Putamen (tissue), 1 donor: ENCODE data around the gene DPF1.

Experiments used
- DNase-seq: peaks from one replicate; pipeline ENCODE4 v3.0.0-alpha.2; 2016; ENCODE audit warnings: low spot score

The DPF1 gene

DNA sequence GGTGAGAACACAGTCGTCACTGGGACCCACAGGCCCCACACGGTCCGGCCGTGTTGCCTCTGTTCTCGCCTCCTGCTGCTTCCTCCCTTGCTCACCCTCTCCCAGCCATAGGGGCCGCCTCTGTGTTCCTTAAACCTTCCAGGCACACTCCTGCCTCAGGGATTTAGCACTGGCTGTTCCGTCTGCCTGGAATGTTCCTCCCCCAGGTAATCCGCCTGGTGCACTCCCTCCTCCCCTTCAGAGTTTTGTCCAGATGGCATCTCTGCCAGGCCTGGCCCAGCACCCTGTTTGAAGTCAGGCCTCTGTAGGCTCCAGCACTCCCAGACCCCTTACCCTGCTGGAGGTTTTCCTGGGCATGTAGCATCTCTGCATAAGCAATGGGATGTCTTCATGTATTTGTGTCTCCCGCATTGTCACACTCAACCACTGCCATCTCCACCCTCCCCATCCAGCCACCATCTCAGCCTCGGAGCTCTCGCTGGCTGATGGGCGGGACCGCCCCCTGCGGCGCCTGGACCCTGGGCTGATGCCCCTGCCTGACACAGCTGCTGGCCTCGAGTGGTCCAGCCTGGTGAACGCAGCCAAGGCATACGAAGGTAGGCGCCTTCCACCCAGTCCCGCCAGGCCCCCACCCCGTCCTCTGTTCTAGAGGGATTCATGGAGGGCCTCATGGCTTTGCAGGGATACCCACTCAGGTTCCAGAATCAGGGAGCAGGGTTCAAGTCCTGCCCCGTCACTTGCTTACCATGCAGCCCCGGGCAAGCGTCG is 25.9 kb downstream of the DPF1 start:
- no peak for DNase-seq

DNA sequence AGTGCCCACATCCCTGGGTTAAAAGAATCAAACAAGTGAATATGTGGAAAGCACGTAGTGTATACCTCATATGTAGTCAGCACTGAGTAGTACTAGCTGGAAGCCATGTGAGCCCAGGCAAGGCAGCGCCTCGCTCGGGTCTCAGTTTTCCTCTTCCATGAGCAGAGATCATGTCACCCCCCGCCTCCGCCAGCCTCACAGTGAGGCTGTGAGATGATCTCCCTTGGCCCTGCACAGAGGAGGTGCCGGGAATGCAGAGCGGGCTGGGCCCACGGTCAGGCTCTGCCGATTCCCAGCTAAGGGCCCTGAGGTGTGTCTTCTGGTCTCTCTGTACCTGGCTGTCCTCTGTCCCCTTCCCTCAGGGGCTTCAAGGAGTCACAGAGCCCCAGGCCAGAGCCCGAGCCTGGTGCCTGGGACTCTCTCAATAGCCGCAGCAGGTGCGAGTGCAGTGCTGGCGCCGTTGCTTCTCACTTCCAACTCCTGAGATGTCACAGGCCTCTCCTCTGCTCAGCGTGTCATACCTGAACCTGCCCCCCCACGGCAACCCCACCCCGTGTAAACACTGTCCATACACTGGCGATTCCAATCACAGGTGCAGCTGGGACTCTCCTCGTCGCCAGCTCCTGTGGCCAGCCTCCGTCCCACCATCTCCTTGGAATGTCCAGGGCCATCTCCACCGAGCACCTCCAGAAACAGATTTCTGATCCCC is 26.9 kb downstream of the DPF1 start:
- no peak for DNase-seq

DNA sequence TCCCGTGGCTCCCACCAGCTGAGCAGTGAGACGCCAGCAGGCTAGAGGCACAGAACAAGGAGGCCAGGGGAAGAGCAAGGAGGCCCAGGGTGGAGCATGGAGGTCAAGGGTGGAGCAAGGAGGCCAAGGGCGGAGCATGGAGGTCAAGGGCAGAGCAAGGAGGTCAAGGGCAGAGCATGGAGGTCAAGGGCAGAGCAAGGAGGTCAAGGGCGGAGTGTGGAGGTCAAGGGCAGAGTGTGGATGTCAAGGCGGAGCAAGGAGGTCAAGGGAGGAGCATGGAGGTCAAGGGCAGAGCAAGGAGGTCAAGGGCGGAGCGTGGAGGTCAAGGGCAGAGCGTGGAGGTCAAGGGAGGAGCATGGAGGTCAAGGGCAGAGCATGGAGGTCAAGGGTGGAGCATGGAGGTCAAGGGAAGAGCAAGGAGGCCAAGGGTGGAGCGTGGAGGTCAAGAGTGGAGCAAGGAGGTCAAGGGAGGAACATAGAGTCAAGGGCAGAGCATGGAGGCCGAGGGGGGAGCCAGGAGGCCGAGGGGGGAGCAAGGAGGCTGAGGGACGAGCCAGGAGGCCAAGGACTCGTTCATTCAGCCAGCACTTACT is 27.7 kb downstream of the DPF1 start:
- no peak for DNase-seq

DNA sequence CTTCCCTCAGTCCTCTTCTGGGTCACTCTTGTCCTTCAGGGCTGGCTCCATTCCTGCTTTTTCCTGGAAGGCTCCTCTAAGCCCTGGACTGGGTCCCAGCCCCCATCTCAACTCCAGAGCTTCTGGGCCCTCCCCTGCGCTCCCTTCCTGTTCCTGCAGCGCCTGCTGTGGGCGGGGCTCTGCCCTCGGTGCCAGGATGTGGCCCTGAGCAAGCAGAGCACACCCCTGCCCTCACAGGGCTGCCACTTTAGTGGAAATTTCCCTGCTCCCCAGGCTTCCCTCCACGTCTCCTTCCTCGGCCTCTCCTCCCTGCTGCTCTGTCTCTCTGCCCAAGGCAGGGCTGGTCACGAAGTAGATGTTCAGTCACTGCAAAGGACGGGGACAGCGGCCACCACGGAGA is 28.8 kb downstream of the DPF1 start:
- no peak for DNase-seq

DNA sequence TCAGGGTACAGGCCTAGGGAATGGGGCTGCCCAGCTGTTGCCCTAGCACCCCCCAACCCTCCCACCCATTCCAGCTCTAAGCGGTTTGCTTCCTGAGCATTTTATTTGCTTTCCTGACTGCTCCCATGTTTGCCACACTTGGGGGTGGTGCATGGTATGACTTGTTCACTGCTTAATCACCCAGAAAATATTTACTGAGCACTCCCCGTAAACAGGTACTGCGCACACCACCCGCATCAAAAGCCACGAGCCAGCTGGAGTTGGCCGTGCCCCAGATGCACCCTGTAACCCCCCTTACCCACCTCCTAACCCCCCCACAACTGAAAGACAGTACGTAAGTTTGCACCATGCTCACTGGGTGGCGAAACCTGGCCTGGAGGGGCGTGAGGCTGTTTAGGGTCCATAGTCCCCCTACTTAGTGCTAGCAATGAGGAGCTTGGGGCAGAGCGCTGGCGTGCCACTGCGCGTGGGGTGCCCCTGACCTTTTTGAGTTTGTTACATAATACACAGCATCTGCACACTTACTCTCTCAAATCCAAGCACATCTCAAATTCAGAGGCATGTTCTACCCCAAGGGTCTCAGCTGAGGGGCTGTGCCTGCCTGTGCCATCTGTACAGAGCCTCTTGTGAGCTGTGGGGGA is 29.8 kb downstream of the DPF1 start:
- no peak for DNase-seq

DNA sequence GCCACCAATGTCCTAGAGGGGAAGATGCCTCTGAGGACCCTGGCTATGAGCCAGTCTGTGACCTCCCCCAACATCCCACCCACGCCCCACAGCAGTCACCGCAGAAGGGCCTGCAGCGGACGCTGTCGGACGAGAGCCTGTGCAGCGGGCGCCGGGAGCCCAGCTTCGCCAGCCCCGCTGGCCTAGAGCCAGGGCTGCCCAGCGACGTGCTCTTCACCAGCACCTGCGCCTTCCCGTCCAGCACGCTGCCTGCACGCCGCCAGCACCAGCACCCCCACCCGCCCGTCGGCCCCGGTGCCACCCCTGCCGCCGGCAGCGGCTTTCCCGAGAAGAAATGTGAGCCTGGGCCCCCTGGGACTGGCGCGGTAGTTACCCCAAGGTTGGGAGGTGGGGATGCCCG is 30.6 kb downstream of the DPF1 start:
- DNase-seq, result no peak

DNA sequence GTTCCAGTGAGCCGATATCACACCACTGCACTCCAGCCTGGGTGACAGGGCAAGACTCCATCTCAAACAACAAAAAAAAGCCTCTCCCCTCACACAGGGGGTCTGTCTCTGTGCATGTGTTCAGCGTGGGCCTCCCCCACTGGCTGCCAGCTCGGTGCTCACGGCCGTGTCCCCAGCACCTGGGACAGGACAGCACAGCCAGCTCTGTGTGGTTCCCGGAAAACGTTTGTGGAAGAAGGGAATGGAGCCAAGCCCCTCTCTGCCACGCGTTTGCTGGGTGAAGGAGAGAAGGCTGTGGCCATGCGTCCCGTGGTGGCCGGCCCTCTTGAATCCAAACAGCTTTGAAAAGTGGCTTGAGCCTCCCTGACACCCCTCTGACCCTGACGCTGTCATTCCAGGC is 32.3 kb downstream of the DPF1 start:
- no peak for DNase-seq

DNA sequence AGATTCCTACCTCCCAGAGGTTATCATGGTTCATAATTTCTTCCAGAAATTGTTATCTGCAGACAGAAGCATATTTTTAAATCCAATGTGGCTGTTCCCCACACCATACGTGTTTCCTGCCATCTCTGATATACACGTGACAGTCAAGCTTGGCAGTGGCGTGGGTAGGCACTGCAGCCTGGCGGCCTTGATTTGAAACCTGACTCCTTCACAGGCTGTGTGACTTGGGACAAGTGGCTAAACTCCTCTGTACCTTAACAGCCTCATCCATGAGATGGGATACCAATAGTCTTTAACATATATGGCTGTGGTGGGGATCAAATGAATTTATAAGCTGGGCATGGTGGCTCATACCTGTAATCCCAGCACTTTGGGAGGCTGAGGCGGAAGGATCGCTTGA is 33.2 kb downstream of the DPF1 start:
- DNase-seq, result no peak

DNA sequence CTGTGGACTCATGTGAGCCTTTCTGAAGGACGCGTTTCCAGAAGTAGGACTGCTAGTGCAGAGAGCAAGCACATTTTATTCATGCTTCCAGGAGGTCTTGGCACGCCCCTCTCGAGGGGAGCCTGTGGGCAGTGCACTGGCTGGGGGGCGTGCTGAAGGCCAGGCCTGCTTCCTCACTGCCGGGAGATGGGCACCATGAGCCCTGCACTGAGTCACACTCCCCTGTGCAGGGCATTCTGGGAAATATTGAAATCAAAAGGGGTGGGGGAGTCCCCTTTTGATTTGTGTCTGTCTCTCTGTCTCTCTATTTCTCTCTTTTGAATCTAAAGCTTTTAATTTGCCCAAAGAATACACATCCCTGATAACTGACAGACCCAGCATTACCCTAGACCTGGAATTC is 34.0 kb downstream of the DPF1 start:
- no peak for DNase-seq

DNA sequence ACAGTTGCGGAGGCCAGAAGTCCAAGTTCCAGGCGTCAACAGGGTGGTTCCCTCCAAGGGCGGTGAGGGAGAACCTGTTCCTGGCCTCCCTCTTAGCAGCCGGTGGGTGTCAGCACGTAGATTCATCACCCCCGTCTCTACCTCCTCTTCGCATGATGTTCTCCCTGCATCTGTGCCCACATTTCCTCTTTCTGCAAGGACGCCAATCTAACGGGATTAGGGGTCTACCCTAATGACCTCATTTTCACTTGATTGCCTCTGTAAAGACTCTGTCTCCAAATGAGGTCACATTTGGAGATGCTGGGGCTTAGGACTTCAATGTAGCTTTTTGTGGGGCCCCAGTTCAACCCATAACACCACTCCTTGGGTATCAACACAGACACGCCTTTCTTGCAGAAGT is 38.5 kb downstream of the DPF1 start:
- DNase-seq, result no peak

DNA sequence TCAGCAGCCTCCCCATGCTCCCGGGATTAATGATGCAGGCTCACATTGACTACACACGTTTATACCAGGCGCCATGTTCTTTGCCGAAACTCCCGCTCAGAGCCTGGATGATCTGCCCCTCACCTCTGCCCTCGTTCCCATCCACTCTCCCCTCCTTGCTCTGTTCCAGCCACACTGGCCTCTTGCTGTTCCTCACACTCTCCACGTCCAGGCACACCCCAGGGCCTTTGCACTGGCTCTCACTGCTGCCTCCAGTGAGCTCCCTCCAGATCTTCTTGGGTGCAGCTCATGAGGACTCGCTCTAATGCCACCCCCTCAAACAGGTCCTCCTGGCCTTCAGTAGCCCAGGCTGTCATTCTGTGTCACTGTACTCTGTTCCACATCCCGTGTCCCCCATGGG is 39.2 kb downstream of the DPF1 start:
- DNase-seq, result no peak

DNA sequence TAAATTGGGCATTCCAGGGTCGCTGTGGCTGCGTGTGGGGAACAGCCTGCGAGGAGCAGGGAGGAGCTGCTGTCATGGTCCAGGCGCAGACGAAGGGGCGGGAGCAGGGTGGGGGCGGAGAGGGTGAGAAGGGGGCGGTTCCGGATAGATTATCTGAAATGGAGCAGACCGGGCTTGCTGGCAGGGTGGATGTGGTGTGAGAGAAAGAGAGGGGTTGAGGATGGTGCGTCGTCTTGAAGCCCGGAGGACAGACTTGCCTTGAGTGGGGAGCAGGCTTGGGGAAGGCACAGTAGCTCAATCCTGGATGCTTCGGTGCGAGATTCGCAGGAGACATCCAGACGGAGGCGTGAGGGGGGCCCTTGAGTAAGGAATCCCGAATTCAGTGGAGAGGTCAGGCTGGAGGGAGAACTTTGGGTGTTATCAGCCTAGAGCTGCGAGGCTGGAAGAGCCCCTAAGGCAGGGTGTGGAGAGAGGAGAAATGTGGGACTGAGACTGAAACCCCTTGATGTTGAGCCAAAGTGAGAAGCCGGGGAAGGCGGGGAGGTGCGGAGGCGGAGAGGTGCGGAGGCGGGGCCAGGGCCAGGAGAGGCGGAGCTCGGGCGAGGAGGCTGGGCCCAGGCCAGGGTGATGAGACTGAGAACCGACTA is 40.6 kb downstream of the DPF1 start:
- no peak for DNase-seq

DNA sequence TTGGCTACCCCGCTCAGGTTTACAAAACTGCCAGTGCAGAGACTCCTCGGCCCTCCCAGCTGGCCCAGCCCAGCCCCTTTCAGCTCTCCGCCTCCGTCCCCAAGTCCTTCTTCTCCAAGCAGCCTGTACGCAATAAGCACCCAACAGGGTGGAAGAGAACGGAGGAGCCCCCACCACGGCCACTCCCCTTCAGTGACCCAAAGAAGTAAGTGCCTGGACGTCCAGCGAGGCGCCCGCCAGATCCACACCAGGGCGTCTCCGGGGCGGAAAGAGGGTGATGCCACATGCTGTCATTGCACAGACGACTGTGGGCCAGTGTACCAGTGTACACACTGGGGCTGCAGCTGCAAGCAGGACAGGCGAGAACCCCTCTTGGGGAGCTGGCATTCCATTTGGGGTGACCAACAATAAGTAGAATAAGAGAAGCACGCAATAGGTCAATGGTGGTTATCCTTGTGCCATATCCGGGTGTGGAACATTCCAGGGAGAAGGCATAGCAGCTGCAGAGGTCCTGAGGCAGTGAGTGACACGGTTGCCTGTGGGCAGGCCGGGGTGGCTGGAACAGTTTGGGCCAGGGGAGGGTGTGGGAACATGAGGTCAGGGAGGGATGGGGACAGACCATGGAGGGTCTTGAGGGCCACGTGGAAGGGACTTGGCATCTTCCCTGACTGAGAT is 41.3 kb downstream of the DPF1 start:
- DNase-seq, result no peak

DNA sequence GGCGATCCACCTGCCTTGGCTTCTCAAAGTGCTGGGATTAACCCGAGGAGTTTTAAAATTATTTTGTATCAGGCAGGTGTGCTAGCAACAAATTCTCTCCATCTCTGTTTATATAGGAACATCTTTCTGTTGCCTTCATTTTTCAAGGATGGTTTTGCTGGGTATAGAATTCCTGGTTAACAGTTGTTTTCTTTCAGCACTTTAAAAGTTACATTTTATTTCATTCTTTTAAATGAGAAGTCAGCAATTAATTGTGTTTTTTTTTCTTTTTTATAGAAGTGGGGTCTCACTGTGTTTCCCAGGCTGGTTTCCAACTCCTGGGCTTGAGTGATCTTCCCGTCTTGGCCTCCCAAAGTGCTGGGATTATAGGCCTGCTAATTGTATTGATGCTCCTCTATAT is 44.0 kb downstream of the DPF1 start:
- DNase-seq, result no peak

DNA sequence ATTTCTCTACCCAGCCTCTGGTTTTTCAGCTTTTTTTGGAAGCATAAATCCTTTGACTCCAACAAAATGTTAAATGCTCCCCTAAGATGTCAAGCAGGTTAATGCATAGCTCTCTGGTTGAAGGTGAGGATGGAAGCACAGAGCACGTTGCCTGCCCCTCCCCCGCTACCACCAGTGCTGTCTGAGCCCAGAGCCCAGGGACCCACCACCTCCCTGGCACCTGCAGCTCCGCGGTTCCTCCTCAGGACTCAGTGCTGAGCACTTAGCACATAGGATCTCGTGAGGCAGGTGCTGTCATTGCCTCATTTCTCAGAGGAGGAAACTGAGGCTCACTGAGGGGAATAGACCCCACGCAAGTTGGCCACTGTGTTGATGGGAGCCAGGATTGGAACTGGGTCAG is 48.6 kb downstream of the DPF1 start:
- no peak for DNase-seq

DNA sequence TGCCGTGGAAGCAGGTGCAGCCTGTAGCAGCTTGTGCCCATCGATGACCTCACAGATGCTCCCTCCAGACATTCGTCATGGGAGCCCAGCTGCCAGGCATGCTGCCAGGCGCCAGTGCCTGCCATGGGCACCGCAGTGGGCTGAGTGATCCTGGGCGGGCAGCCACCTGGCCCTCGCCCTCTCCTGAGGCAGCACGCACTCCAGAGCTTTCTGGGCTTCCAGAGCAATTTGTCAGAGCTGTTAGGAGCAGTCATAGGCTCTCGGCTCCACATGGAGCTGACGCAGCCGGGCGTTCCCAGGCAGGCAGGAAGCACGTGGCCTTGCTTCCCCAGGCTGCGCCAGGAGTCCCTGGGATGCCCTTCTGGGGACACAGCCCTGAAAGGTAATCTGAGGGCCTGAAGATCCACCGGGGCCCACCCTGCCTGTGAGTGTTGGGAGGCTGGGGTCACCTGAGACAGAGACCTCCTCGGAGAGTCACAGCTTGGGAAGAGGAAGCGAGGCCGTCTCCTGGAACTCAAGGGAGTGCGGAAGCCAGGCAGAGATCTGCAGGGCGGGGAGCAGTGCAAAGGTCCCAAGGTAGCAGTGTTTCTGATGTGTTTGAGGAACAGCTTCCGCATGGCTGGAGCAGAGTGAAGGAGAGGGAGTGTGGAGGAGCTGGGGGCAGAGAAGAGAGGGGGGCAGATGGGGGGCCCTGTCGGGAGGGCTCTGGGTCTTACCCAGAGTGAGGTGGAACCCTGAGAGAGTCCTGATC is 50.6 kb downstream of the DPF1 start:
- peak; percentile 83 for DNase-seq

DNA sequence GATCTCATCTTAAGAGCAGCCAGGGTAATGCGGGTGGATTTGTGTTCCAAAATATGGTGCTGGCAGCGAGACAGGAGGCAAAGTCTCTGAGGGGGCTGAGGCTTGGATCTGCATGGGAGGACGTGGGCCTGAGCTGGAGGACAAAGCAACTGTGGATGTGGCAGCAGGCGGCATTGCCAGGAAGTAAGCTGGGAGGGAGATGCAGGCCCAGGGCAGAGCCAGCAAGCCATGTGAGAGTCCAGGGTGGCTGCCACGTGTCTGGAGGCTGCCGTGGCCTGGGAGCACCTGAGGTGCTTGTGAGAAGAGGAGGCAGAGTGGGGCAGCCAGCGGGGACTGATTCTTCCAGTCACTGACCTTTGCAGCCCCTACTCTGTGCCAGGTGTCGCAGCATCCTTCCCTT is 52.0 kb downstream of the DPF1 start:
- peak; percentile 26 for DNase-seq

DNA sequence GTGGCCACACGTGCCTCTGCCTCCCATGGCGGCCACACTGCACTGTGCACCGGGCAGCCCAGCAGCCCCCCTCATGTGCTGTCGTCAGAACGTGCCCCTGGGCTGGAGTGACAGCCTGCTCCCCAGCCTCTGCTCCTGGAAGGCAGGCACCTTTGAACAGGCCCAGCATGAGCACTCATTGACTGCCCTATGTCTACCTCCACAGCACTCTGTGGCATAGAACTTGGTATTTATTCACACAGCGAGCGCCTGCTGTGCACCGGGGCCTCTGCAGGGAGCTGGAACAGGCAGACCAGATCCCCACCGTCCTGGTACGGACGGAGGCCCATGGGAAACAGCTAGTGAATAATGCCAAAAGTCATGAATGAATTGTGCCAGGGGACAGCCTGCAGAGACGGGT is 53.7 kb downstream of the DPF1 start:
- DNase-seq, result no peak

DNA sequence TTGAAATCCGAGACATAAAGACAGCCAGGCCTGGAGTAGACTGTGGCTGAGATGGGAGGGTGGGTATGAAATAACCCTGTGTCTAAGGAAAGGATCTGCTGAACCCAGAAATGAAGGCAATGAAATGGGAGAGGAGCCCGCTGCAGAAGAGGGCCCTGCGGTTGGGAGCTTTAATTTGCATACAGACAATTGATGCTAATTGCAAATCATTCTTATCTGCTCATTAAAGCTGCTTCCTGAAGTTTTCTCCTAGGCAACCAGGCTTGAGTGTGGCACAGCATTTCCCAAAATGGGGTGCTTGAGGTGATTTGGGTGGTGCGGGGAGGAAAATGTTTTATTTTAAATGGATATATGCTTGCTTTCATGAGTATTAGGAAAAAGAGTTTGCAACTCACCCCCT is 55.4 kb downstream of the DPF1 start:
- DNase-seq, result no peak

DNA sequence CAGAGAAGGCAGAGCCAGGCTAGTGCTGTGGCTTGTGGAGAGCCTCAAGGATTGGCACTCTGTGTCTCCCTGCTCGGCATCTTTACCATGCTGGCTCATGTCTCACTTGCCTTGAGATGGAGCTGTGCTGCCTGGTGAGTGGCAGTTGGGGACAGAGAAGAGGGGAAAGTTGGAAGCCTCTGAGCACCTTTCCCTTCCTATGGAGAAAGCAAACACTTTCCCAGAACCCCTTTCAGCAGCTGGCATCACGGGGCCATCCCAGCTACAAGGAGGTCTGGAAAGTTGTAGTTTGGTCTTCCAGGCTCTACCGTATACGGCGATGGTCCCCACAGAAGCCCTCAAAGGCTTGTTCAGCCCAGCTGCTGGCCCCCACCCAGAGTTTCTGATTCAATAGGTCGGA is 58.7 kb downstream of the DPF1 start:
- no peak for DNase-seq

DNA sequence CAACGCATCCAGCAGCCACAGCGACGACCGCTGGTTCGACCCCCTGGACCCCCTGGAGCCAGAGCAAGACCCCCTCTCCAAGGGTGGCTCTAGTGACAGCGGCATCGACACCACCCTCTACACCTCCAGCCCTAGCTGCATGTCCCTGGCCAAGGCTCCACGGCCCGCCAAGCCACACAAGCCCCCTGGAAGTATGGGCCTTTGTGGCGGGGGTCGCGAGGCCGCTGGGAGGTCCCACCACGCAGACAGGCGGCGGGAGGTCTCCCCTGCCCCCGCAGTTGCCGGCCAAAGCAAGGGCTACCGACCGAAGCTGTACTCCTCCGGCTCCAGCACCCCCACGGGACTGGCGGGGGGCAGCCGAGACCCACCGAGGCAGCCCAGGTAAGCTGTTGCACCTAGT is 59.5 kb downstream of the DPF1 start:
- no peak for DNase-seq
